Activated CD4-positive, alpha-beta T cell treated with anti-CD3 and anti-CD28 coated beads for 1 hour (primary cell): Measurements from ENCODE around the gene OR5A2.
"Not testable (repeated sequence)": the region's sequence is repeated elsewhere in the genome, so short reads cannot be mapped to it uniquely, and the experiment has no call there.

Experiments used
- DNase-seq: peaks from one replicate; pipeline ENCODE4 v3.0.0-alpha.2; 2020

The OR5A2 gene

DNA sequence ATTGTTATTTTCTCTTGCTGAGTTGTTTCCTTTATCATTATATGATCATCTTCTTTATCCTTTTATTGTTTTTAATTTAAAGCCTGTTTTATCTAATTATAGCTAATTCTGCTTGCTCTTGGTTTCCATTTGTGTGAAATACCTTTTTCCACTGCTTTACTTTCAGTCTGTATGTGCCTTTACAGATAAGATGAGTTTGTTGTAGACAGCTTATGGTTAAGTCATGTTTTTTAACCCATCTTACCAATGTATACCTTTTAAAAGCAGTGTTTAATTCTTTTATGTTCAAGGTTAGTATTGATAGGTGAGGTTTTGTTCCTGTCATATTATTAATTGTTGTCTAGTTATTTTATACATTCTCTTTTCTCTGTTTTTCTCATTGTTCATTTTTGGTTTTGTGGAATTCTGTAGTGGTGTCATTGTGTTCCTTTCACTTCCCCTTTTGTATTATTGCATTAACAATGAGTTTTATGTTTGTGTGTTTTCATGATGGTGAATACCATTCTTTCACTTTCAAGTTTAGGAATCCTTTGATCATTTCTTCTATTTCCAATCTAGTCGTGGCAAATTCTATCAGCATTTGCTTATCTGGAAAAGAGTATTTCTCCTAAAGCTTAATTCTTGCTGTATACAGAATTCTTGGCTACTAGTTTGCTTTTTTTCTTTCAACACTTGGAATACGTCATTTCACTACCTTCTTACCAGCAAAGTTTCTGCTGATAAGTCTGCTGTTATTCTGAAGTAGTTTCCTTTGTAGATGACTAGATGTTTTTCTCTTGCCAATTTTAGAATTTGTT, 45.8 kb downstream of the OR5A2 start:
- DNase-seq, result no peak

DNA sequence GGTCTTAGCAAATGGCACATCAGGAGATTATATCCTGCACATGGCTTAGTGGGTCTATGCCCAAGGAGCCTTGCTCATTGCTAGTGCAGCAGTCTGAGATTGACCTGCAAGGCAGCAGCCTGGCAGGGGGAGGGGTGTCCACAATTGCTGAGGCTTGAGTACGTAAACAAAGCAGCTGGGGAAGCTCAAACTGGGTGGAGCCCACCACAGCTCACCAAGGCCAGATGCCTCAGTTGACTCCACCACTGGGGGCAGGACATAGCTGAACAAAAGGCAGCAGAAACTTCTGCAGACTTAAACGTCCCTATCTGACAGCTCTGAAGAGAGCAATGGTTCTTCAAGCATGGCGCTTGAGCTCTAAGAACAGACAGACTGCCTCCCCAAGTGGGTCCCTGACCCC, 53.9 kb downstream of the OR5A2 start:
- not testable (repeated sequence) for DNase-seq

DNA sequence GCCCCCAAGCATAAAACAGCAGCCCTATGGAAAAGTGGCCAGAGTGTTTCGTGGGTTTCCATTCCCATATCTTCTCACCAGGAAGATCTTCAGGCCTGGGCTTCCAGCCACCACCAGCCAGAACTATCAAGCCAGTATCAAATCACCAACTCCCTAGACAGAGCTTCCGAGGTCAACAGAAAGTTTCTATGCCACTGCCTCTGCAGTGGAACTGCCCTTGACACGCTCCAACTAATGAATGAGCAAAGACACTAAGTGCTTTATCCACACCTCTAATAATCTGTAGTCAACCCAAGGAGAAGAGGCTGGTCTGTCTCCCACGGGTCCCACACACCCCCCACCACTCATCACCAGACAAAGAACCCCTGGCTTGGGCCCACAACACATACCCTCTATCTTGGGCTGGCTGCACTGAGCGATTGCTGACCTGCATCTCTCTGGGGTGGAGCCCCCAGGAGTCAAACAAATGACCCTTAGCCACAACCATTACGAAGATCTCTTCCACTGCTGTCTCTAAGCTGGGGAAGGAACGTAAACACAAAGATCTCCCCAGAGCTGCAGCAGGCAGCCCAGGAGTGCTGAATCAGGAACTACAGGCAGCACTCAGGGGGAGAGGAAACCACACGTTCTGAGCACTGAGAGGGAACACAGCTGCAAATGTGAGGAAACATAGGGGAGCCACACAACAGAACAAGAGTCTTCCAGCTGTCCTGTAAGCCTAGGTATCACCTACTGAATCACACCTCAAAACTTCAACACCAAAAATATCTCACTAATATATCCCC, 57.8 kb downstream of the OR5A2 start:
- no peak for DNase-seq
